ENCODE data around the gene PPP6R3.

Gene PPP6R3

GRCh38 chr11:68420171-68420570 lies 40.4 kb upstream of the PPP6R3 start:
- TF ChIP-seq CTCF (IDR thresholded peaks at IDR 0.05) = no peak

GRCh38 chr11:68423481-68423880 lies 37.1 kb upstream of the PPP6R3 start:
- no peak for TF ChIP-seq CTCF (IDR thresholded peaks at IDR 0.05)

- TF ChIP-seq CTCF (IDR thresholded peaks at IDR 0.05) = no peak
These were observed 36.4 kb upstream of the PPP6R3 start for GRCh38 chr11:68424101-68424632.

- no peak for TF ChIP-seq CTCF (IDR thresholded peaks at IDR 0.05)
These were observed 35.3 kb upstream of the PPP6R3 start for GRCh38 chr11:68424981-68425865.

- no peak for TF ChIP-seq CTCF (IDR thresholded peaks at IDR 0.05)
These were observed 34.6 kb upstream of the PPP6R3 start for GRCh38 chr11:68425866-68426380.

GRCh38 chr11:68429661-68430060 lies 30.9 kb upstream of the PPP6R3 start:
- TF ChIP-seq CTCF (IDR thresholded peaks at IDR 0.05) = no peak

- TF ChIP-seq CTCF (IDR thresholded peaks at IDR 0.05) = no peak
These were observed 30.2 kb upstream of the PPP6R3 start for GRCh38 chr11:68430384-68430783.
